Measurements from ENCODE around the gene CHD2. TPM values are rescaled to one million over a fixed set of nuclear protein-coding genes. Genes with fewer than 3 reads are reported as not detected.
A peak's percentile ranks its signal among the peaks of the same experiment; 100 is the strongest.

Gene CHD2
- total and polyA plus RNA-seq, 2 experiments from 2014 or later: 60.8 to 118 TPM

- H3K36me3 ChIP-seq: no peaks in the 10 kb centered on the region
- DNase-seq (ENCODE audit: low read depth in 1 of 2, low spot score in 1 of 2): no peak
- no peak overlapping the region for H3K27ac ChIP-seq
- peaks cover 9% of the 10 kb centered on the region for H3K4me1 ChIP-seq (ENCODE audit: low read depth)
- TF ChIP-seq CTCF (IDR thresholded peaks at IDR 0.05; ENCODE audit: low read depth, low read length): no peak
- H3K4me3 ChIP-seq: peak overlapping the region; percentile 87
- peaks cover 34% of the 10 kb centered on the region for H3K27me3 ChIP-seq
- no peaks in the 10 kb centered on the region for H3K9me3 ChIP-seq (ENCODE audit: low read depth)
These were observed 170.6 kb downstream of the CHD2 start for GRCh38 chr15:93070551-93071296.

- Histone ChIP-seq H3K27me3 (peaks cover 42% of the 10 kb centered on the region), H3K4me3 (peak overlapping the region; percentile 87), H3K27ac (no peak overlapping the region), H3K9me3 (ENCODE audit: low read depth) (no peaks in the 10 kb centered on the region), H3K36me3 (no peaks in the 10 kb centered on the region), H3K4me1 (ENCODE audit: low read depth) (peaks cover 9% of the 10 kb centered on the region)
- peak; percentile 26 to 64 for DNase-seq (ENCODE audit: low read depth in 1 of 2, low spot score in 1 of 2)
- no peak for TF ChIP-seq CTCF (IDR thresholded peaks at IDR 0.05; ENCODE audit: low read depth, low read length)
These were observed 171.4 kb downstream of the CHD2 start for GRCh38 chr15:93071469-93071936.

GRCh38 chr15:93072011-93072410 lies 171.9 kb downstream of the CHD2 start:
- Histone ChIP-seq H3K27ac (no peak overlapping the region), H3K36me3 (no peaks in the 10 kb centered on the region), H3K4me1 (ENCODE audit: low read depth) (peaks cover 9% of the 10 kb centered on the region), H3K27me3 (peaks cover 47% of the 10 kb centered on the region), H3K9me3 (ENCODE audit: low read depth) (no peaks in the 10 kb centered on the region), H3K4me3 (peak overlapping the region; percentile 87)
- TF ChIP-seq CTCF (IDR thresholded peaks at IDR 0.05; ENCODE audit: low read depth, low read length): no peak
- DNase-seq (ENCODE audit: low read depth in 1 of 2, low spot score in 1 of 2): peak in 1 of 2 donors; percentile 80

GRCh38 chr15:93072411-93073394 lies 172.6 kb downstream of the CHD2 start:
- H3K27me3 ChIP-seq: peaks cover 54% of the 10 kb centered on the region
- no peak overlapping the region for H3K27ac ChIP-seq
- H3K4me1 ChIP-seq (ENCODE audit: low read depth): peaks cover 9% of the 10 kb centered on the region
- no peaks in the 10 kb centered on the region for H3K36me3 ChIP-seq
- DNase-seq (ENCODE audit: low read depth in 1 of 2, low spot score in 1 of 2): peak; percentile 85 to 95
- H3K4me3 ChIP-seq: peak overlapping the region; percentile 87
- TF ChIP-seq CTCF (IDR thresholded peaks at IDR 0.05; ENCODE audit: low read depth, low read length): no peak
- H3K9me3 ChIP-seq (ENCODE audit: low read depth): no peaks in the 10 kb centered on the region

- Histone ChIP-seq H3K9me3 (ENCODE audit: low read depth) (no peaks in the 10 kb centered on the region), H3K4me1 (ENCODE audit: low read depth) (peaks cover 9% of the 10 kb centered on the region), H3K36me3 (no peaks in the 10 kb centered on the region), H3K27ac (no peak overlapping the region), H3K4me3 (peak overlapping the region; percentile 87), H3K27me3 (peaks cover 61% of the 10 kb centered on the region)
- no peak for DNase-seq (ENCODE audit: low read depth in 1 of 2, low spot score in 1 of 2)
- TF ChIP-seq CTCF (IDR thresholded peaks at IDR 0.05; ENCODE audit: low read depth, low read length): no peak
These were observed 173.4 kb downstream of the CHD2 start for GRCh38 chr15:93073465-93073952.
